GM23338 (cell line): ENCODE data around the gene AP1S2. TPM values are rescaled to one million over a fixed set of nuclear protein-coding genes. Genes with fewer than 3 reads are reported as not detected.

ENCODE experiments used
- ATAC-seq: fragments of 200-7000 bp; cut with Tn5 transposase; 3 replicates; pipeline ENCODE4 v1.9.1; 2020
- DNase-seq: peaks from one replicate; pipeline ENCODE4 v3.0.0-alpha.2; 2015; ENCODE audit warnings: low spot score
- H2AFZ ChIP-seq: fragments of 200-600 bp; sonication (generic); 2 replicates; pipeline ENCODE4 v1.8.0; 2016; ENCODE audit warnings: antibody characterized with exemption, mild to moderate bottlenecking, moderate library complexity
- H3F3A ChIP-seq: fragments of 200-600 bp; sonication (generic); replicated peaks from 2 replicates; pipeline ENCODE4 v1.8.0; 2017; ENCODE audit warnings: antibody characterized with exemption, mixed run types, low read depth
- H3K27ac ChIP-seq: fragments of 200-600 bp; sonication (generic); 2 replicates; pipeline ENCODE4 v1.6.1; 2016; ENCODE audit warnings: low read depth
- H3K27me3 ChIP-seq: fragments of 200-600 bp; sonication (generic); 2 replicates; pipeline ENCODE4 v1.8.0; 2016; ENCODE audit warnings: mild to moderate bottlenecking, mixed run types, moderate library complexity; ENCODE audit not compliant: insufficient read depth
- H3K36me3 ChIP-seq: fragments of 200-600 bp; sonication (generic); 2 replicates; pipeline ENCODE4 v1.8.0; 2016; ENCODE audit warnings: mild to moderate bottlenecking; ENCODE audit not compliant: insufficient read depth
- H3K4me1 ChIP-seq: fragments of 200-600 bp; sonication (generic); 2 replicates; pipeline ENCODE4 v1.8.0; 2016; ENCODE audit warnings: mild to moderate bottlenecking, moderate library complexity; ENCODE audit not compliant: insufficient read depth
- H3K4me2 ChIP-seq: fragments of 200-600 bp; sonication (generic); 2 replicates; pipeline ENCODE4 v1.7.1; 2017; ENCODE audit warnings: mixed run types
- H3K4me3 ChIP-seq: fragments of 200-600 bp; sonication (generic); 2 replicates; pipeline ENCODE4 v1.6.1; 2016; ENCODE audit warnings: mixed run types
- H3K79me2 ChIP-seq: fragments of 200-600 bp; sonication (generic); replicated peaks from 2 replicates; pipeline ENCODE4 v1.8.0; 2017; ENCODE audit warnings: mild to moderate bottlenecking; ENCODE audit not compliant: insufficient read depth
- H3K9me2 ChIP-seq: fragments of 200-600 bp; sonication (generic); 2 replicates; pipeline ENCODE4 v1.8.0; 2017; ENCODE audit not compliant: insufficient read depth
- H4K20me1 ChIP-seq: fragments of 200-600 bp; sonication (generic); replicated peaks from 2 replicates; pipeline ENCODE4 v1.8.0; 2017; ENCODE audit warnings: mild to moderate bottlenecking; ENCODE audit not compliant: insufficient read depth
- H3K27ac Mint-ChIP-seq: 2 replicates; pipeline ENCODE4 v1.8.0; 2020; ENCODE audit warnings: inconsistent platforms, mild to moderate bottlenecking, moderate library complexity, mixed read lengths
- H3K27me3 Mint-ChIP-seq: 3 replicates; pipeline ENCODE4 v1.8.0; 2022; ENCODE audit warnings: low read depth, mild to moderate bottlenecking, moderate library complexity, mixed read lengths, inconsistent platforms; ENCODE audit not compliant: insufficient read depth, poor library complexity
- H3K36me3 Mint-ChIP-seq: 3 replicates; pipeline ENCODE4 v1.8.0; 2021; ENCODE audit warnings: low read depth, mild to moderate bottlenecking, inconsistent platforms, moderate library complexity, mixed read lengths
- H3K4me1 Mint-ChIP-seq: 3 replicates; pipeline ENCODE4 v1.8.0; 2020; ENCODE audit warnings: mild to moderate bottlenecking, inconsistent platforms, mixed read lengths
- H3K4me3 Mint-ChIP-seq: 3 replicates; pipeline ENCODE4 v1.8.0; 2021; ENCODE audit warnings: moderate library complexity, mild to moderate bottlenecking, inconsistent platforms, mixed read lengths
- H3K9me3 Mint-ChIP-seq: 3 replicates; pipeline ENCODE4 v1.8.0; 2020; ENCODE audit warnings: moderate library complexity, mild to moderate bottlenecking, inconsistent platforms, mixed read lengths
- CREB1 ChIP-seq: fragments of 250-450 bp; sonication (Bioruptor Pico); IDR thresholded peaks from 2 replicates; pipeline ENCODE4 v1.5.0; 2020; ENCODE audit warnings: low read depth, mild to moderate bottlenecking, moderate library complexity
- EZH2 ChIP-seq: fragments of 200-600 bp; sonication (generic); IDR thresholded peaks from one replicate; pipeline ENCODE4 v1.8.0; 2017; ENCODE audit warnings: antibody characterized with exemption, mild to moderate bottlenecking, low read depth; ENCODE audit not compliant: unreplicated experiment
- EZH2phosphoT487 ChIP-seq: fragments of 200-600 bp; sonication (generic); IDR thresholded peaks from one replicate; pipeline ENCODE4 v1.8.1; 2018; ENCODE audit warnings: antibody characterized with exemption; ENCODE audit not compliant: unreplicated experiment
- polyA plus RNA-seq: library from polyadenylated mRNA; unstranded; fragments of >200 nt; fragmentation: Nextera tagmentation; extraction: Ambion mirVana; gene quantifications from 2 replicates; pipeline ENCODE4 v1.2.1, GENCODE V29; 2016
- total RNA-seq: library from RNA; depleted of rRNA; stranded (reverse); fragments of >200 nt; shearing (Covaris generic); gene quantifications from 2 replicates; pipeline ENCODE4 v1.2.3, GENCODE V29; 2014
- TF ChIP-seq, protein P1 (sequence below): fragments of 250-450 bp; sonication (Bioruptor Pico); IDR thresholded peaks from 2 replicates; pipeline ENCODE4 v1.5.0; 2020; ENCODE audit warnings: mild to moderate bottlenecking, moderate library complexity
- TF ChIP-seq, protein P2 (sequence below): IDR thresholded peaks from 2 replicates; pipeline ENCODE4 v1.6.1; 2016; ENCODE audit warnings: antibody characterized with exemption
- TF ChIP-seq, protein P3 (sequence below), 2 experiments: fragments of 200-600 bp in 1 of 2; sonication (generic) in 1 of 2; conservative IDR thresholded peaks; 2 replicates each; pipeline versions ENCODE4 v1.5.1 to v1.6.1; 2016 to 2017; ENCODE audit warnings: antibody characterized with exemption in 2 of 2, low read depth in 2 of 2, mild to moderate bottlenecking in 2 of 2, moderate library complexity in 1 of 2

AP1S2 gene
- total and polyA plus RNA-seq, 2 experiments from 2014 or later, result 160 to 251 TPM

DNA sequence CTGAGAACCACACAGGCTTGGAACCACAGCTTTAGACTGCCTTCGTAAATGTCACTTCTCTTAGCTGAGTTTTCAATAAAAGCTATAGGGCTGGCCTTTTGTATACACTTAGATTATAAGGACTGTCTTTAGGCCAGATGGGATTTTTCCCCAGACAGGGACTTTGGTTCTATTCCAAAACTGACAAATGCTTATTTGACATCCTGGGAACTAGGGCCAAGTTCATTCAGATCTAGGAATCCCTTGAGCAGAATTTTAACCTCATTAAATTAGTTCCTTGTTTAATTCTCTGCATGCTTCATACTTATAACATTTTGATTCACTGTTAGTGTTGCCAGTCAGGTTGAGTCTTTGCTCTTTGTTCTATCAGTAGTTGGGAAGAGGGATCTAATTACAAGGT, 41.2 kb downstream of the AP1S2 start:
- no peak for DNase-seq
- Histone ChIP-seq H4K20me1 (no peaks in the 10 kb centered on the region), H3K27ac (no peak overlapping the region), H3K36me3 (peaks cover 7% of the 10 kb centered on the region; the same call in 1 of the 2 replicates), H3K4me1 (peaks cover 12% of the 10 kb centered on the region), H2AFZ (no peak overlapping the region), H3K4me3 (no peak overlapping the region), H3F3A (no peaks in the 10 kb centered on the region), H3K79me2 (no peaks in the 10 kb centered on the region), H3K4me2 (no peak overlapping the region), H3K9me2 (no peaks in the 10 kb centered on the region), H3K27me3 (no peaks in the 10 kb centered on the region)
- Mint-ChIP-seq H3K4me3 (no peak overlapping the region), H3K27ac (no peak overlapping the region), H3K9me3 (no peaks in the 10 kb centered on the region), H3K4me1 (peaks cover 23% of the 10 kb centered on the region; the same call in 2 of the 3 replicates), H3K36me3 (peaks cover 70% of the 10 kb centered on the region), H3K27me3 (no peaks in the 10 kb centered on the region)
- no peak for ATAC-seq
- TF ChIP-seq, protein P1, sequence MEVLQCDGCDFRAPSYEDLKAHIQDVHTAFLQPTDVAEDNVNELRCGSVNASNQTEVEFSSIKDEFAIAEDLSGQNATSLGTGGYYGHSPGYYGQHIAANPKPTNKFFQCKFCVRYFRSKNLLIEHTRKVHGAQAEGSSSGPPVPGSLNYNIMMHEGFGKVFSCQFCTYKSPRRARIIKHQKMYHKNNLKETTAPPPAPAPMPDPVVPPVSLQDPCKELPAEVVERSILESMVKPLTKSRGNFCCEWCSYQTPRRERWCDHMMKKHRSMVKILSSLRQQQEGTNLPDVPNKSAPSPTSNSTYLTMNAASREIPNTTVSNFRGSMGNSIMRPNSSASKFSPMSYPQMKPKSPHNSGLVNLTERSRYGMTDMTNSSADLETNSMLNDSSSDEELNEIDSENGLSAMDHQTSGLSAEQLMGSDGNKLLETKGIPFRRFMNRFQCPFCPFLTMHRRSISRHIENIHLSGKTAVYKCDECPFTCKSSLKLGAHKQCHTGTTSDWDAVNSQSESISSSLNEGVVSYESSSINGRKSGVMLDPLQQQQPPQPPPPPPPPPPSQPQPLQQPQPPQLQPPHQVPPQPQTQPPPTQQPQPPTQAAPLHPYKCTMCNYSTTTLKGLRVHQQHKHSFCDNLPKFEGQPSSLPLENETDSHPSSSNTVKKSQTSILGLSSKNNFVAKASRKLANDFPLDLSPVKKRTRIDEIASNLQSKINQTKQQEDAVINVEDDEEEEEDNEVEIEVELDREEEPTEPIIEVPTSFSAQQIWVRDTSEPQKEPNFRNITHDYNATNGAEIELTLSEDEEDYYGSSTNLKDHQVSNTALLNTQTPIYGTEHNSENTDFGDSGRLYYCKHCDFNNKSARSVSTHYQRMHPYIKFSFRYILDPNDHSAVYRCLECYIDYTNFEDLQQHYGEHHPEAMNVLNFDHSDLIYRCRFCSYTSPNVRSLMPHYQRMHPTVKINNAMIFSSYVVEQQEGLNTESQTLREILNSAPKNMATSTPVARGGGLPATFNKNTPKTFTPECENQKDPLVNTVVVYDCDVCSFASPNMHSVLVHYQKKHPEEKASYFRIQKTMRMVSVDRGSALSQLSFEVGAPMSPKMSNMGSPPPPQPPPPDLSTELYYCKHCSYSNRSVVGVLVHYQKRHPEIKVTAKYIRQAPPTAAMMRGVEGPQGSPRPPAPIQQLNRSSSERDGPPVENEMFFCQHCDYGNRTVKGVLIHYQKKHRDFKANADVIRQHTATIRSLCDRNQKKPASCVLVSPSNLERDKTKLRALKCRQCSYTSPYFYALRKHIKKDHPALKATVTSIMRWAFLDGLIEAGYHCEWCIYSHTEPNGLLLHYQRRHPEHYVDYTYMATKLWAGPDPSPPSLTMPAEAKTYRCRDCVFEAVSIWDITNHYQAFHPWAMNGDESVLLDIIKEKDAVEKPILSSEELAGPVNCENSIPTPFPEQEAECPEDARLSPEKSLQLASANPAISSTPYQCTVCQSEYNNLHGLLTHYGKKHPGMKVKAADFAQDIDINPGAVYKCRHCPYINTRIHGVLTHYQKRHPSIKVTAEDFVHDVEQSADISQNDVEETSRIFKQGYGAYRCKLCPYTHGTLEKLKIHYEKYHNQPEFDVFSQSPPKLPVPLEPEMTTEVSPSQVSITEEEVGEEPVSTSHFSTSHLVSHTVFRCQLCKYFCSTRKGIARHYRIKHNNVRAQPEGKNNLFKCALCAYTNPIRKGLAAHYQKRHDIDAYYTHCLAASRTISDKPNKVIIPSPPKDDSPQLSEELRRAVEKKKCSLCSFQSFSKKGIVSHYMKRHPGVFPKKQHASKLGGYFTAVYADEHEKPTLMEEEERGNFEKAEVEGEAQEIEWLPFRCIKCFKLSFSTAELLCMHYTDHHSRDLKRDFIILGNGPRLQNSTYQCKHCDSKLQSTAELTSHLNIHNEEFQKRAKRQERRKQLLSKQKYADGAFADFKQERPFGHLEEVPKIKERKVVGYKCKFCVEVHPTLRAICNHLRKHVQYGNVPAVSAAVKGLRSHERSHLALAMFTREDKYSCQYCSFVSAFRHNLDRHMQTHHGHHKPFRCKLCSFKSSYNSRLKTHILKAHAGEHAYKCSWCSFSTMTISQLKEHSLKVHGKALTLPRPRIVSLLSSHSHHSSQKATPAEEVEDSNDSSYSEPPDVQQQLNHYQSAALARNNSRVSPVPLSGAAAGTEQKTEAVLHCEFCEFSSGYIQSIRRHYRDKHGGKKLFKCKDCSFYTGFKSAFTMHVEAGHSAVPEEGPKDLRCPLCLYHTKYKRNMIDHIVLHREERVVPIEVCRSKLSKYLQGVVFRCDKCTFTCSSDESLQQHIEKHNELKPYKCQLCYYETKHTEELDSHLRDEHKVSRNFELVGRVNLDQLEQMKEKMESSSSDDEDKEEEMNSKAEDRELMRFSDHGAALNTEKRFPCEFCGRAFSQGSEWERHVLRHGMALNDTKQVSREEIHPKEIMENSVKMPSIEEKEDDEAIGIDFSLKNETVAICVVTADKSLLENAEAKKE (CRISPR knock-in tag), result no peak
- TF ChIP-seq, protein P2, sequence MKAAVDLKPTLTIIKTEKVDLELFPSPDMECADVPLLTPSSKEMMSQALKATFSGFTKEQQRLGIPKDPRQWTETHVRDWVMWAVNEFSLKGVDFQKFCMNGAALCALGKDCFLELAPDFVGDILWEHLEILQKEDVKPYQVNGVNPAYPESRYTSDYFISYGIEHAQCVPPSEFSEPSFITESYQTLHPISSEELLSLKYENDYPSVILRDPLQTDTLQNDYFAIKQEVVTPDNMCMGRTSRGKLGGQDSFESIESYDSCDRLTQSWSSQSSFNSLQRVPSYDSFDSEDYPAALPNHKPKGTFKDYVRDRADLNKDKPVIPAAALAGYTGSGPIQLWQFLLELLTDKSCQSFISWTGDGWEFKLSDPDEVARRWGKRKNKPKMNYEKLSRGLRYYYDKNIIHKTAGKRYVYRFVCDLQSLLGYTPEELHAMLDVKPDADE, result no peak
- no peak for TF ChIP-seq CREB1 (CRISPR knock-in tag)

- H3K4me1 Mint-ChIP-seq, result peaks cover 19% of the 10 kb centered on the region; the same call in 2 of the 3 replicates
- H3F3A ChIP-seq, result no peaks in the 10 kb centered on the region
- ATAC-seq, result no peak
- peaks cover 1% of the 10 kb centered on the region; the same call in 1 of the 2 replicates for H3K36me3 ChIP-seq
- no peaks in the 10 kb centered on the region for H3K79me2 ChIP-seq
- no peaks in the 10 kb centered on the region for H3K9me3 Mint-ChIP-seq
- H3K27ac ChIP-seq, result no peak overlapping the region
- H3K4me2 ChIP-seq, result no peak overlapping the region
- DNase-seq, result no peak
- no peaks in the 10 kb centered on the region for H3K27me3 Mint-ChIP-seq
- H3K27ac Mint-ChIP-seq, result no peak overlapping the region
- no peaks in the 10 kb centered on the region for H4K20me1 ChIP-seq
- H2AFZ ChIP-seq, result no peak overlapping the region
- H3K4me3 ChIP-seq, result no peak overlapping the region
- no peaks in the 10 kb centered on the region for H3K9me2 ChIP-seq
- peaks cover 72% of the 10 kb centered on the region for H3K36me3 Mint-ChIP-seq
- peaks cover 8% of the 10 kb centered on the region for H3K4me1 ChIP-seq
- H3K27me3 ChIP-seq, result no peaks in the 10 kb centered on the region
- no peak overlapping the region for H3K4me3 Mint-ChIP-seq
- TF ChIP-seq EZH2 (no peak), EZH2phosphoT487 (no peak)
- TF ChIP-seq, protein P2, result no peak
- TF ChIP-seq, protein P3, sequence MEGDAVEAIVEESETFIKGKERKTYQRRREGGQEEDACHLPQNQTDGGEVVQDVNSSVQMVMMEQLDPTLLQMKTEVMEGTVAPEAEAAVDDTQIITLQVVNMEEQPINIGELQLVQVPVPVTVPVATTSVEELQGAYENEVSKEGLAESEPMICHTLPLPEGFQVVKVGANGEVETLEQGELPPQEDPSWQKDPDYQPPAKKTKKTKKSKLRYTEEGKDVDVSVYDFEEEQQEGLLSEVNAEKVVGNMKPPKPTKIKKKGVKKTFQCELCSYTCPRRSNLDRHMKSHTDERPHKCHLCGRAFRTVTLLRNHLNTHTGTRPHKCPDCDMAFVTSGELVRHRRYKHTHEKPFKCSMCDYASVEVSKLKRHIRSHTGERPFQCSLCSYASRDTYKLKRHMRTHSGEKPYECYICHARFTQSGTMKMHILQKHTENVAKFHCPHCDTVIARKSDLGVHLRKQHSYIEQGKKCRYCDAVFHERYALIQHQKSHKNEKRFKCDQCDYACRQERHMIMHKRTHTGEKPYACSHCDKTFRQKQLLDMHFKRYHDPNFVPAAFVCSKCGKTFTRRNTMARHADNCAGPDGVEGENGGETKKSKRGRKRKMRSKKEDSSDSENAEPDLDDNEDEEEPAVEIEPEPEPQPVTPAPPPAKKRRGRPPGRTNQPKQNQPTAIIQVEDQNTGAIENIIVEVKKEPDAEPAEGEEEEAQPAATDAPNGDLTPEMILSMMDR (conservative IDR thresholded peaks at IDR 0.05; ENCODE audit: low read depth in 2 of 2), result no peak
Measured at GRCh38 chrX:15812192-15812938, 42.2 kb downstream of the AP1S2 start.
